ENCODE results near the gene GNG2.

The GNG2 gene

DNA sequence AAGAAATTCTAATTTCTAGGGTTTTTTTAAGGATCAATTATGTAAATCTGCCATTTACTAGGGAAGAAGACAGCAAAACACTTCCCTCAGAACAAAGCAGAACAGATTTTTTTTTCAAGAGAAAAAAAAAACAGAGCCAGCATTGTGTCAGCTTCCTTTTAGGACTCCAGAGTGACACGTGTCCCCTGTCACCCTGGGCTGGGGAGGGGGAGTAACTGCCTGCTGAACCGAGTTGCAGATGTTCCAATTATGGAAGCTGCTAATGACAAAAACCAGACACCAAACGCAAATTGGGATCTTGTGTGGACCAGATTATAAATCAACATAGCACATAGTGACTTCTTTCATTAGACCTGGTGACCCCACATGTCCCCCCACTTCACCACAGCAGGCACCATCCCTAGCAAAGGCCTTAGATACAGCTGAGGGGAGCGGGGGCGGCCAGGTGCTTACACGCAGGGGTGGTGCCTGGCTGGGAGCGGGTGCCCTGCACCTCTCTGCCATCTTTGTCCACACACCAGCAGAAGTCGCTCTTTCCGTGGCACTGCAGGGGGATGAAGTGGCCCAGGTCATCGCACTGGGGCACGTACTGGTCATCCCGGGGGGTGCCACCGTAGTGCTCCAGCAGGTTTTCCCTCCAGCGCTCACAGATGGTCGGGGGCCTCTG, 154.3 kb downstream of the GNG2 start:
- H4K12ac ChIP-seq (ENCODE audit: low read depth, low read length) = no peak overlapping the region
- no CpG with 5 or more reads among the region's 15 CpGs for WGBS (ENCODE audit: extremely low coverage, insufficient coverage, insufficient read length)

DNA sequence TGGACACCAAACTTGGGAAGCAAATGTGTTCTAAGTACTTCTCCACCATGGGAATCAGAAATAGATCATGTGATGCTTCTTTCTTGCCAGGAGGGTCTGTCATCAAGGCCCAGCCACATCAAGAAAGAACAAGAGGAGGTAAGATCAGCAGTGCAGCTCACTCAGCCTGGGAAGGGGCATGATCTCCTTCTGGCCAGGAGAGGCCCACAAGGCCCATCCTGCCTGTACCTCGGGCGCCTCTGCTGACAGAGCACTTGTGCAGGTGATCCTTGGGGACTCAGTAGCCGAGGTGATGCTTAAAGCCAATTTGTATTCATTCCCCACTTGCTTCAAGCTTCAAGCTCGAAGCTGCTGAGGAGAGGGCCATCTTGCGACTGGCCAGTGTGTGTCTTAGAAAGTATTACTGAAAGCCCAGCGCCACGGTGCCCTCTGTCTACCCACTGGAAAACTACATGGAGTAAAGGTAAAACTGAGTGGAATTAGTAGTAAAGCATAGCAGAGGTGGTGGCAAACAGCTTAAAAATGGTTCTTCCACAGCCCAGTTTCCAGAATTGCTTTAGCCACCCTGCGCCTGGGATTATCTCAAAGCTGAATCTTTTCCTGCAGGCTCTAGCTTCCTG, 155.1 kb downstream of the GNG2 start:
- no peak overlapping the region for H3K4me2 ChIP-seq (ENCODE audit: low read length)
- H3K23ac ChIP-seq (ENCODE audit: low read length) = no peak overlapping the region
- no peak overlapping the region for H4K91ac ChIP-seq (ENCODE audit: low read depth, low read length)
- H4K12ac ChIP-seq (ENCODE audit: low read depth, low read length) = no peak overlapping the region
- H2AK5ac ChIP-seq (ENCODE audit: low read length) = no peak overlapping the region
- H3K4me3 ChIP-seq (ENCODE audit: low read depth, low read length) = no peak overlapping the region
- peaks cover 3% of the 10 kb centered on the region for H3K9me3 ChIP-seq (ENCODE audit: insufficient read depth, low read depth, low read length)
- H3K79me2 ChIP-seq (ENCODE audit: control insufficient read depth, insufficient read depth, low read length, poor library complexity) = no peaks in the 10 kb centered on the region
- H3K79me1 ChIP-seq (ENCODE audit: low read length) = no peaks in the 10 kb centered on the region
- H2BK12ac ChIP-seq (ENCODE audit: low read length) = no peak overlapping the region
- H2AFZ ChIP-seq (ENCODE audit: insufficient read depth, low read length, poor library complexity) = no peak overlapping the region
- no peak overlapping the region for H3K27ac ChIP-seq (ENCODE audit: low read depth, low read length)
- no peak overlapping the region for H2BK5ac ChIP-seq (ENCODE audit: low read depth, low read length, poor library complexity)
- no peak overlapping the region for H3K18ac ChIP-seq (ENCODE audit: low read length)
- no CpG with 5 or more reads among the region's 8 CpGs for WGBS (ENCODE audit: extremely low coverage, insufficient coverage, insufficient read length)
- H3K4me1 ChIP-seq (ENCODE audit: control insufficient read depth in 1 of 2, insufficient read depth in 2 of 2, low read length in 2 of 2) = peaks cover 2 to 4% of the 10 kb centered on the region in 2 experiments
- peaks cover 12 to 14% of the 10 kb centered on the region in 2 experiments for H3K36me3 ChIP-seq (ENCODE audit: control insufficient read depth in 1 of 2, insufficient read depth in 2 of 2, low read length in 2 of 2)
- no peak overlapping the region for H3K14ac ChIP-seq (ENCODE audit: low read length)
- H3K4ac ChIP-seq (ENCODE audit: low read depth, low read length) = no peak overlapping the region
- DNase-seq = peak; percentile 28 to 43
- H2BK120ac ChIP-seq (ENCODE audit: insufficient read depth, low read length, poor library complexity) = no peak overlapping the region
- no peaks in the 10 kb centered on the region for H3K27me3 ChIP-seq (ENCODE audit: insufficient read depth, low read length)
- H3K9ac ChIP-seq (ENCODE audit: low read length) = no peak overlapping the region
- H4K8ac ChIP-seq (ENCODE audit: low read depth, low read length) = no peak overlapping the region

More for the DNA sequence above, 154.3 kb downstream of the GNG2 start:
- Histone ChIP-seq H3K27me3 (ENCODE audit: insufficient read depth, low read length) (no peaks in the 10 kb centered on the region), H2AFZ (ENCODE audit: insufficient read depth, low read length, poor library complexity) (no peak overlapping the region), H2BK120ac (ENCODE audit: insufficient read depth, low read length, poor library complexity) (no peak overlapping the region), H3K4me2 (ENCODE audit: low read length) (no peak overlapping the region), H3K9me3 (ENCODE audit: insufficient read depth, low read depth, low read length) (peaks cover 3% of the 10 kb centered on the region), H2BK5ac (ENCODE audit: low read depth, low read length, poor library complexity) (no peak overlapping the region), H3K79me1 (ENCODE audit: low read length) (no peaks in the 10 kb centered on the region), H3K9ac (ENCODE audit: low read length) (no peak overlapping the region), H2BK12ac (ENCODE audit: low read length) (no peak overlapping the region), H3K4ac (ENCODE audit: low read depth, low read length) (no peak overlapping the region), H4K91ac (ENCODE audit: low read depth, low read length) (no peak overlapping the region), H3K4me3 (ENCODE audit: low read depth, low read length) (no peak overlapping the region), H3K23ac (ENCODE audit: low read length) (no peak overlapping the region), H4K8ac (ENCODE audit: low read depth, low read length) (no peak overlapping the region), H3K4me1 (ENCODE audit: control insufficient read depth in 1 of 2, insufficient read depth in 2 of 2, low read length in 2 of 2) (peaks cover 2 to 4% of the 10 kb centered on the region in 2 experiments), H3K18ac (ENCODE audit: low read length) (no peak overlapping the region), H3K14ac (ENCODE audit: low read length) (no peak overlapping the region), H3K79me2 (ENCODE audit: control insufficient read depth, insufficient read depth, low read length, poor library complexity) (no peaks in the 10 kb centered on the region), H3K36me3 (ENCODE audit: control insufficient read depth in 1 of 2, insufficient read depth in 2 of 2, low read length in 2 of 2) (peaks cover 15% of the 10 kb centered on the region in 2 experiments), H2AK5ac (ENCODE audit: low read length) (no peak overlapping the region), H3K27ac (ENCODE audit: low read depth, low read length) (no peak overlapping the region)
- no peak for DNase-seq

DNA sequence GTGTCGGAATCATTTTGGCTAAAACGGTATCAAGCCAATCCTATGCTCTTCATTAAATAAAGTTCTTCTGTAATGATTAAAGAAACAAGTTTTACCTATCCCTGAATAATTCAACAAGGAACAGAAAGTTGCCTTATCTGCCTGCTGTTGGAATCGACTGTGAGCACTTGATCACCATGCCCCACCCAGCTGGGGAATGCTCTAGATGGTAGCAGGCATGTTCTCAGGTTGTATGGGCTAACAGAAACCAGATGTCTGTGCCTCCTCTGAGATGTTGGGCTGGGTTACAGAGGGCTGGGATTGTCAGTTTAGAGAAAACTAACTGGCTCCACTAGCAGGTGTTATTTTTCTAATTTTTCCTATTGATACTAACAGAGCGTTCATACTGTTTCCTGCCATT, 157.8 kb downstream of the GNG2 start:
- Histone ChIP-seq H4K91ac (ENCODE audit: low read depth, low read length) (no peak overlapping the region), H2AFZ (ENCODE audit: insufficient read depth, low read length, poor library complexity) (no peak overlapping the region), H3K79me1 (ENCODE audit: low read length) (peaks cover 2% of the 10 kb centered on the region), H3K14ac (ENCODE audit: low read length) (no peak overlapping the region), H3K27me3 (ENCODE audit: insufficient read depth, low read length) (no peaks in the 10 kb centered on the region), H2BK120ac (ENCODE audit: insufficient read depth, low read length, poor library complexity) (no peak overlapping the region), H4K12ac (ENCODE audit: low read depth, low read length) (no peak overlapping the region), H4K8ac (ENCODE audit: low read depth, low read length) (no peak overlapping the region), H3K4me3 (ENCODE audit: low read depth, low read length) (no peak overlapping the region), H3K4me1 (ENCODE audit: control insufficient read depth in 1 of 2, insufficient read depth in 2 of 2, low read length in 2 of 2) (peaks cover 2 to 4% of the 10 kb centered on the region in 2 experiments), H3K79me2 (ENCODE audit: control insufficient read depth, insufficient read depth, low read length, poor library complexity) (no peaks in the 10 kb centered on the region), H3K23ac (ENCODE audit: low read length) (no peak overlapping the region), H3K18ac (ENCODE audit: low read length) (no peak overlapping the region), H3K4me2 (ENCODE audit: low read length) (no peak overlapping the region), H3K9me3 (ENCODE audit: insufficient read depth, low read depth, low read length) (peaks cover 3% of the 10 kb centered on the region), H3K9ac (ENCODE audit: low read length) (no peak overlapping the region), H3K27ac (ENCODE audit: low read depth, low read length) (no peak overlapping the region), H2BK12ac (ENCODE audit: low read length) (no peak overlapping the region), H3K36me3 (ENCODE audit: control insufficient read depth in 1 of 2, insufficient read depth in 2 of 2, low read length in 2 of 2) (peaks cover 0 to 5% of the 10 kb centered on the region in 2 experiments), H3K4ac (ENCODE audit: low read depth, low read length) (no peak overlapping the region), H2AK5ac (ENCODE audit: low read length) (no peak overlapping the region), H2BK5ac (ENCODE audit: low read depth, low read length, poor library complexity) (no peak overlapping the region)
- DNase-seq = no peak
- WGBS (ENCODE audit: extremely low coverage, insufficient coverage, insufficient read length) = no CpG with 5 or more reads among the region's 4 CpGs

DNA sequence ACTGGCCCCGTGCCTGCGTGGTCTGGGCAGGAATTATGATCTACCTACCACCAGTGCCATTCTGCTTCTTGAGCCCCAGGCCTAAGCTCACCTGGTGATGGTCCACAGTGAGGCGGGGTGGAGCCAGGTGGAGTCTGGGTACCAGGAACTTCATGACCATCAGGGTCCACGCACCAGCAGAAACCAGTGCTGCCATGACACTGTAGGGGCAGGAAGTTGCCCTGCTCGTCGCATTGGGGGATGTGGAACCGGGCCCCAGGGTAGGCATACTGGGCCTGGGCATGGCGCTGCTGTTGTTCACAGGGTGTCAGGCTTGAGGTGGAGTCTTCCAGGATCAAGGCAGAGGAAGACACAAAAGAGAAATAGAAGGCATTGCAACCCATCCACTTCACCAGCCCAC, 158.6 kb downstream of the GNG2 start:
- Histone ChIP-seq H2AK5ac (ENCODE audit: low read length) (no peak overlapping the region), H4K12ac (ENCODE audit: low read depth, low read length) (no peak overlapping the region), H3K23ac (ENCODE audit: low read length) (no peak overlapping the region), H3K79me1 (ENCODE audit: low read length) (peaks cover 2% of the 10 kb centered on the region), H3K27me3 (ENCODE audit: insufficient read depth, low read length) (no peaks in the 10 kb centered on the region), H3K9ac (ENCODE audit: low read length) (no peak overlapping the region), H3K27ac (ENCODE audit: low read depth, low read length) (no peak overlapping the region), H3K9me3 (ENCODE audit: insufficient read depth, low read depth, low read length) (peaks cover 3% of the 10 kb centered on the region), H3K36me3 (ENCODE audit: control insufficient read depth in 1 of 2, insufficient read depth in 2 of 2, low read length in 2 of 2) (peaks cover 0 to 5% of the 10 kb centered on the region in 2 experiments), H3K4me3 (ENCODE audit: low read depth, low read length) (no peak overlapping the region), H3K4me2 (ENCODE audit: low read length) (no peak overlapping the region), H2AFZ (ENCODE audit: insufficient read depth, low read length, poor library complexity) (no peak overlapping the region), H2BK5ac (ENCODE audit: low read depth, low read length, poor library complexity) (no peak overlapping the region), H3K14ac (ENCODE audit: low read length) (no peak overlapping the region), H4K8ac (ENCODE audit: low read depth, low read length) (no peak overlapping the region), H4K91ac (ENCODE audit: low read depth, low read length) (no peak overlapping the region), H3K4ac (ENCODE audit: low read depth, low read length) (no peak overlapping the region), H3K4me1 (ENCODE audit: control insufficient read depth in 1 of 2, insufficient read depth in 2 of 2, low read length in 2 of 2) (peaks cover 2 to 4% of the 10 kb centered on the region in 2 experiments), H3K79me2 (ENCODE audit: control insufficient read depth, insufficient read depth, low read length, poor library complexity) (no peaks in the 10 kb centered on the region), H3K18ac (ENCODE audit: low read length) (no peak overlapping the region), H2BK120ac (ENCODE audit: insufficient read depth, low read length, poor library complexity) (no peak overlapping the region), H2BK12ac (ENCODE audit: low read length) (no peak overlapping the region)
- WGBS (ENCODE audit: extremely low coverage, insufficient coverage, insufficient read length) = no CpG with 5 or more reads among the region's 8 CpGs
- DNase-seq = no peak

All from trophoblast cell (in vitro differentiated cells and primary cell).